Neural cell (in vitro differentiated cells): ENCODE results near the gene RPL27A. TPM values are rescaled to one million over a fixed set of nuclear protein-coding genes. Genes with fewer than 3 reads are reported as not detected.

Experiments used
- H2AFZ ChIP-seq: fragments of 200-600, 300-800 bp; sonication (generic), shearing (Covaris generic); 2 replicates; pipeline ENCODE4 v1.6.0; 2014; ENCODE audit warnings: low read depth, mild to moderate bottlenecking, antibody characterized with exemption, low read length, moderate library complexity
- H3F3A ChIP-seq: fragments of 200-600 bp; shearing (Covaris generic); 2 replicates; pipeline ENCODE4 v1.6.1; 2016; ENCODE audit warnings: mild to moderate bottlenecking, moderate library complexity, mixed read lengths, antibody characterized with exemption, low read length; ENCODE audit not compliant: insufficient read depth, poor library complexity, severe bottlenecking
- H3K27ac ChIP-seq: fragments of 200-600, 300-800 bp; sonication (generic), shearing (Covaris generic); 2 replicates; pipeline ENCODE4 v1.5.1; 2014; ENCODE audit warnings: mild to moderate bottlenecking, low read length, moderate library complexity
- H3K27me3 ChIP-seq: fragments of 300-800, 200-600 bp; sonication (generic), shearing (Covaris generic); 2 replicates; pipeline ENCODE4 v1.6.0; 2014; ENCODE audit warnings: mild to moderate bottlenecking, low read depth, low read length, moderate library complexity; ENCODE audit not compliant: insufficient read depth
- H3K36me3 ChIP-seq: fragments of 300-800, 200-600 bp; sonication (generic), shearing (Covaris generic); 2 replicates; pipeline ENCODE4 v1.5.1; 2014; ENCODE audit warnings: mild to moderate bottlenecking, antibody characterized with exemption, low read length, moderate library complexity; ENCODE audit not compliant: insufficient read depth
- H3K4me2 ChIP-seq: fragments of 300-800, 200-600 bp; sonication (generic), shearing (Covaris generic); 2 replicates; pipeline ENCODE4 v1.6.0; 2014; ENCODE audit warnings: mild to moderate bottlenecking, low read length
- H3K4me3 ChIP-seq: fragments of 300-800, 200-600 bp; sonication (generic), shearing (Covaris generic); 2 replicates; pipeline ENCODE4 v1.5.1; 2014; ENCODE audit warnings: mild to moderate bottlenecking, low read length, moderate library complexity
- H3K79me2 ChIP-seq: fragments of 200-600 bp; shearing (Covaris generic); replicated peaks from 2 replicates; pipeline ENCODE4 v1.6.0; 2014; ENCODE audit warnings: mild to moderate bottlenecking, low read length, moderate library complexity; ENCODE audit not compliant: insufficient read depth
- H3K9ac ChIP-seq: fragments of 300-800, 200-600 bp; sonication (generic), shearing (Covaris generic); 2 replicates; pipeline ENCODE4 v1.6.1; 2016; ENCODE audit warnings: mild to moderate bottlenecking, low read length, mixed read lengths
- H3K9me2 ChIP-seq: fragments of 200-600 bp; shearing (Covaris generic); 2 replicates; pipeline ENCODE4 v1.6.1; 2016; ENCODE audit warnings: mild to moderate bottlenecking, low read length, mixed read lengths; ENCODE audit not compliant: insufficient read depth
- H3K9me3 ChIP-seq: fragments of 200-600, 300-800 bp; sonication (generic), shearing (Covaris generic); 2 replicates; pipeline ENCODE4 v1.6.1; 2016; ENCODE audit warnings: mild to moderate bottlenecking, mixed run types, low read length, moderate library complexity, mixed read lengths
- H4K20me1 ChIP-seq: fragments of 200-600 bp; shearing (Covaris generic); 2 replicates; pipeline ENCODE4 v1.6.1; 2016; ENCODE audit warnings: mild to moderate bottlenecking, mixed run types; ENCODE audit not compliant: insufficient read depth
- CTCF ChIP-seq: fragments of 450-650 bp; IDR thresholded peaks from 2 replicates; pipeline ENCODE4 v1.5.1; 2014; ENCODE audit warnings: antibody characterized with exemption, mild to moderate bottlenecking, moderate library complexity; ENCODE audit not compliant: poor library complexity, severe bottlenecking
- EP300 ChIP-seq: fragments of 450-650 bp; conservative IDR thresholded peaks from 2 replicates; pipeline ENCODE4 v1.6.1; 2014; ENCODE audit warnings: antibody characterized with exemption, mild to moderate bottlenecking, moderate library complexity; ENCODE audit not compliant: poor library complexity, severe bottlenecking
- EZH2 ChIP-seq: fragments of 200-600, 300-800 bp; shearing (Covaris generic), sonication (generic); IDR thresholded peaks from 2 replicates; pipeline ENCODE4 v1.6.1; 2014; ENCODE audit warnings: antibody characterized with exemption, low read length, borderline replicate concordance, mild to moderate bottlenecking; ENCODE audit not compliant: insufficient read depth, poor library complexity, severe bottlenecking
- MXI1 ChIP-seq: fragments of 450-650 bp; conservative IDR thresholded peaks from 2 replicates; pipeline ENCODE4 v1.6.1; 2014; ENCODE audit warnings: antibody characterized with exemption, mild to moderate bottlenecking; ENCODE audit not compliant: poor library complexity, severe bottlenecking
- POLR2AphosphoS5 ChIP-seq: IDR thresholded peaks from 2 replicates; pipeline ENCODE4 v1.6.1; 2012
- RAD21 ChIP-seq: fragments of 450-650 bp; conservative IDR thresholded peaks from 2 replicates; pipeline ENCODE4 v1.6.1; 2014; ENCODE audit warnings: antibody characterized with exemption, mild to moderate bottlenecking, moderate library complexity
- SMC3 ChIP-seq: fragments of 450-650 bp; conservative IDR thresholded peaks from 2 replicates; pipeline ENCODE4 v1.6.1; 2014; ENCODE audit warnings: antibody characterized with exemption, mild to moderate bottlenecking, moderate library complexity; ENCODE audit not compliant: poor library complexity
- TAF1 ChIP-seq: IDR thresholded peaks from 2 replicates; pipeline ENCODE4 v1.6.1; 2012; ENCODE audit warnings: low read depth
- polyA plus RNA-seq: library from polyadenylated mRNA; depleted of rRNA; stranded (reverse); fragments of >200 nt; gene quantifications from 2 replicates; pipeline ENCODE4 v1.2.3, GENCODE V29; 2014
- TF ChIP-seq, protein P1 (sequence below): IDR thresholded peaks from 2 replicates; pipeline ENCODE4 v1.6.1; 2012; ENCODE audit warnings: borderline replicate concordance

The RPL27A gene
- polyA plus RNA-seq, 1 donor from 2014 or later, result 700 TPM

- H3F3A ChIP-seq, result no peaks in the 10 kb centered on the region
- H3K9ac ChIP-seq, result no peak overlapping the region
- H3K27ac ChIP-seq, result no peak overlapping the region
- H2AFZ ChIP-seq, result no peak overlapping the region
- TF ChIP-seq RAD21, result no peak
- TF ChIP-seq EP300, result no peak
- no peak for TF ChIP-seq TAF1
- TF ChIP-seq SMC3, result no peak
- TF ChIP-seq EZH2, result no peak
- TF ChIP-seq CTCF, result no peak
- TF ChIP-seq POLR2AphosphoS5, result no peak
- no peak for TF ChIP-seq MXI1
- TF ChIP-seq, protein P1, sequence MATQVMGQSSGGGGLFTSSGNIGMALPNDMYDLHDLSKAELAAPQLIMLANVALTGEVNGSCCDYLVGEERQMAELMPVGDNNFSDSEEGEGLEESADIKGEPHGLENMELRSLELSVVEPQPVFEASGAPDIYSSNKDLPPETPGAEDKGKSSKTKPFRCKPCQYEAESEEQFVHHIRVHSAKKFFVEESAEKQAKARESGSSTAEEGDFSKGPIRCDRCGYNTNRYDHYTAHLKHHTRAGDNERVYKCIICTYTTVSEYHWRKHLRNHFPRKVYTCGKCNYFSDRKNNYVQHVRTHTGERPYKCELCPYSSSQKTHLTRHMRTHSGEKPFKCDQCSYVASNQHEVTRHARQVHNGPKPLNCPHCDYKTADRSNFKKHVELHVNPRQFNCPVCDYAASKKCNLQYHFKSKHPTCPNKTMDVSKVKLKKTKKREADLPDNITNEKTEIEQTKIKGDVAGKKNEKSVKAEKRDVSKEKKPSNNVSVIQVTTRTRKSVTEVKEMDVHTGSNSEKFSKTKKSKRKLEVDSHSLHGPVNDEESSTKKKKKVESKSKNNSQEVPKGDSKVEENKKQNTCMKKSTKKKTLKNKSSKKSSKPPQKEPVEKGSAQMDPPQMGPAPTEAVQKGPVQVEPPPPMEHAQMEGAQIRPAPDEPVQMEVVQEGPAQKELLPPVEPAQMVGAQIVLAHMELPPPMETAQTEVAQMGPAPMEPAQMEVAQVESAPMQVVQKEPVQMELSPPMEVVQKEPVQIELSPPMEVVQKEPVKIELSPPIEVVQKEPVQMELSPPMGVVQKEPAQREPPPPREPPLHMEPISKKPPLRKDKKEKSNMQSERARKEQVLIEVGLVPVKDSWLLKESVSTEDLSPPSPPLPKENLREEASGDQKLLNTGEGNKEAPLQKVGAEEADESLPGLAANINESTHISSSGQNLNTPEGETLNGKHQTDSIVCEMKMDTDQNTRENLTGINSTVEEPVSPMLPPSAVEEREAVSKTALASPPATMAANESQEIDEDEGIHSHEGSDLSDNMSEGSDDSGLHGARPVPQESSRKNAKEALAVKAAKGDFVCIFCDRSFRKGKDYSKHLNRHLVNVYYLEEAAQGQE, result no peak
- no peaks in the 10 kb centered on the region for H3K9me3 ChIP-seq
- H3K36me3 ChIP-seq, result no peaks in the 10 kb centered on the region
- H3K9me2 ChIP-seq, result no peaks in the 10 kb centered on the region
- no peak overlapping the region for H3K4me2 ChIP-seq
- H4K20me1 ChIP-seq, result no peaks in the 10 kb centered on the region
- H3K4me3 ChIP-seq, result no peak overlapping the region
- no peaks in the 10 kb centered on the region for H3K27me3 ChIP-seq
- H3K79me2 ChIP-seq, result no peaks in the 10 kb centered on the region
These were observed 31.3 kb downstream of the RPL27A start for GRCh38 chr11:8713760-8714454.

DNA sequence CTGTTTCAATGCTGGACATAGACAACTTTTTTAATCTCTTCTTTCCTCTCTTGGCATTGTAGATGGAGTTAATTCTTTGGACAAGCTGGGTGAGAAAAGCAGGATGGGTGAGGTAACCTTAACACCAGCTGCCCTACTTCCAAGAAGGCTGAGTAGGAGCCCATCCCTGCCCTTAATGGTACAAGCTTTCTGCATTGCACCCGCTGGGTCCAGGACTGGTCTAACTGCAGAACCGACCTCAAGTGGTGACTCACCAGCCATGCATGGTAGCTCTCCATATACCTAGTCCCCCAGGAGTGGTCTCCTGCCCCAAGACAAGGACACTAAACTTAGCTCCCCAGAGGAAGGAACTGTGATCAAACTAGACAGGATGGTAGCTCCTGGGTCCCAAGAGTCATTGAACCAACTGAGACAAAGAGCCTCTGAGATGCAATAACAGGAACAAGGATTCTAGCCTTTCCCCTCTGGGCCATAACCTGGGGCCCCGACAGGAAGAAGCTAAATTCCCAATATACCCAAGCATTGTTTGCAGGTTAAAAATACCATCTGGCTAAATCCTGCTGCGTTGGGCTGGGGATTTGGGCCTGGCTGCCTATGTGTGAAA lies 32.1 kb downstream of the RPL27A start:
- H3K36me3 ChIP-seq, result no peaks in the 10 kb centered on the region
- H4K20me1 ChIP-seq, result no peaks in the 10 kb centered on the region
- no peak overlapping the region for H3K4me2 ChIP-seq
- TF ChIP-seq EZH2 (no peak), SMC3 (no peak), POLR2AphosphoS5 (no peak)
- H3K9me2 ChIP-seq, result no peaks in the 10 kb centered on the region
- no peaks in the 10 kb centered on the region for H3K27me3 ChIP-seq
- no peaks in the 10 kb centered on the region for H3K79me2 ChIP-seq
- H2AFZ ChIP-seq, result no peak overlapping the region
- no peak overlapping the region for H3K27ac ChIP-seq
- no peaks in the 10 kb centered on the region for H3K9me3 ChIP-seq
- no peak overlapping the region for H3K9ac ChIP-seq
- H3F3A ChIP-seq, result no peaks in the 10 kb centered on the region
- H3K4me3 ChIP-seq, result no peak overlapping the region
